Keratinocyte (primary cell): ENCODE measurements around the gene BRSK2. TPM values are rescaled to one million over a fixed set of nuclear protein-coding genes. Genes with fewer than 3 reads are reported as not detected.

Experiments used
- DNase-seq: peaks from one replicate; pipeline ENCODE4 v3.0.0-alpha.2; 2011; ENCODE audit warnings: low read depth, missing footprints, low spot score
- FAIRE-seq: peaks from 2 replicates; lab custom pipeline; 2011; peaks lifted over from hg19 to GRCh38; lab: Jason Lieb, UNC
- H2AFZ ChIP-seq: 2 replicates; pipeline ENCODE4 v1.6.0; 2012; ENCODE audit warnings: low read length, control low read depth, inconsistent platforms; ENCODE audit not compliant: control insufficient read depth
- H3K27ac ChIP-seq: 2 replicates; pipeline ENCODE4 v1.5.1; 2011; ENCODE audit warnings: low read length; ENCODE audit not compliant: control insufficient read depth, insufficient read depth
- H3K27me3 ChIP-seq: 3 replicates; pipeline ENCODE4 v1.6.0; 2011; ENCODE audit warnings: low read length; ENCODE audit not compliant: control insufficient read depth, insufficient read depth; ENCODE audit errors: extremely low read depth
- H3K36me3 ChIP-seq, 2 experiments: 2 replicates in 1 of 2; 3 replicates in 1 of 2; pipeline ENCODE4 v1.5.1; 2011; ENCODE audit warnings: low read length in 2 of 2, mild to moderate bottlenecking in 1 of 2; ENCODE audit not compliant: control insufficient read depth in 2 of 2, insufficient read depth in 2 of 2; ENCODE audit errors: extremely low read depth in 1 of 2
- H3K4me1 ChIP-seq: 3 replicates; pipeline ENCODE4 v1.5.1; 2011; ENCODE audit warnings: low read length; ENCODE audit not compliant: control insufficient read depth, insufficient read depth; ENCODE audit errors: extremely low read depth
- H3K4me2 ChIP-seq: 3 replicates; pipeline ENCODE4 v1.6.0; 2011; ENCODE audit warnings: low read depth, low read length; ENCODE audit not compliant: control insufficient read depth, insufficient read depth; ENCODE audit errors: extremely low read depth
- H3K4me3 ChIP-seq, 3 experiments: fragments of 200-600 bp in 1 of 3; sonication (generic) in 1 of 3; 2 replicates in 2 of 3; 3 replicates in 1 of 3; pipeline ENCODE4 v1.5.1; 2011 to 2016; ENCODE audit warnings: low read length in 3 of 3, mild to moderate bottlenecking in 3 of 3, control low read depth in 2 of 3, inconsistent platforms in 1 of 3, low read depth in 1 of 3, mixed read lengths in 1 of 3, mixed run types in 1 of 3, moderate library complexity in 1 of 3; ENCODE audit not compliant: control insufficient read depth in 2 of 3, insufficient read depth in 2 of 3; ENCODE audit errors: extremely low read depth in 1 of 3
- H3K79me2 ChIP-seq: 2 replicates; pipeline ENCODE4 v1.6.0; 2012; ENCODE audit warnings: low read length; ENCODE audit not compliant: control insufficient read depth, insufficient read depth
- H3K9ac ChIP-seq: 3 replicates; pipeline ENCODE4 v1.6.0; 2011; ENCODE audit warnings: low read length; ENCODE audit not compliant: control insufficient read depth, insufficient read depth; ENCODE audit errors: extremely low read depth
- H3K9me1 ChIP-seq: 3 replicates; pipeline ENCODE4 v1.6.0; 2011; ENCODE audit warnings: low read length; ENCODE audit not compliant: control insufficient read depth, insufficient read depth; ENCODE audit errors: extremely low read depth
- H3K9me3 ChIP-seq: 2 replicates; pipeline ENCODE4 v1.5.1; 2012; ENCODE audit warnings: low read depth, low read length; ENCODE audit not compliant: control insufficient read depth
- H4K20me1 ChIP-seq: 3 replicates; pipeline ENCODE4 v1.6.0; 2011; ENCODE audit warnings: low read length; ENCODE audit not compliant: control insufficient read depth, insufficient read depth; ENCODE audit errors: extremely low read depth
- EZH2 ChIP-seq: IDR thresholded peaks from one replicate; pipeline ENCODE4 v1.6.1; 2012; ENCODE audit warnings: inconsistent platforms, mild to moderate bottlenecking, low read length, moderate library complexity
- dilution Hi-C: fragments of 300-500 bp; cut with MboI; formaldehyde crosslinking; loops from one replicate; pipeline ENCODE4 v1.7.0; 2020; ENCODE audit warnings: low sequenced_read_pairs; ENCODE audit not compliant: extremely low pct_ligation_motif_present
- polyA plus RNA-seq, 5 experiments: library from polyadenylated mRNA; depleted of rRNA in 3 of 5; stranded (reverse) in 3 of 5; stranded (forward) in 1 of 5; unstranded in 1 of 5; fragments of >200 nt; gene quantifications; 1 replicate in 1 of 5; 2 replicates in 3 of 5; 3 replicates in 1 of 5; pipeline versions ENCODE4 v1.2.1 to v1.2.3, GENCODE V29; 2011 to 2012; ENCODE audit warnings: missing spikeins in 2 of 5, low read depth in 1 of 5, low replicate concordance in 1 of 5
- TF ChIP-seq, protein P1 (sequence below), 3 experiments: IDR thresholded peaks in 1 of 3; conservative IDR thresholded peaks in 1 of 3; optimal IDR thresholded peaks in 1 of 3; 2 replicates in 2 of 3; 3 replicates in 1 of 3; pipeline versions ENCODE3 to v1.5.1; 2011; ENCODE audit warnings: low read length in 3 of 3, mild to moderate bottlenecking in 3 of 3, moderate library complexity in 2 of 3, control low read depth in 1 of 3, inconsistent platforms in 1 of 3; ENCODE audit not compliant: insufficient read depth in 2 of 3; ENCODE audit errors: extremely low read depth in 1 of 3

BRSK2 gene
- polyA plus RNA-seq, 1 donor (not counting 4 experiments of a cell fraction or from before 2014, with no cell fraction given), result 0.09 TPM

DNA sequence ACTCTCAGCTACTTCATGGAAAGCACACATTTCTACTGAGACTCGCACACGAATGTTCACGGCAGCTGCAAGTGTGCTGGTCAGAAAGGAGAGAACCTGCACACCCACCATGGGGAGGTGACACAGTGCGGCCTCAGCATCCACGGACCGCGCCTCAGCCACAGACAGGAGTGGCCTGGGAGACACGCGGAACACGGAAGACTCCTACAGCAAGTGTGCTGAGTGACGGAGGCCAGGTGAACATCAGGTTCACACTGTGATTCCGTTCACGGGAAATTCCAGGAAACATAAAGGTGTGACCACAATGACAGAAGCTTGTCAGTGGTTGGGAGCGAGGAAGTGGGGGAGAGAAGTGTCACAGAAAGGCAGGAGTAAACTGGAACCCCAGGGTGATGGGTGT lies 110.2 kb downstream of the BRSK2 start:
- no peaks in the 10 kb centered on the region for H3K27me3 ChIP-seq
- no peak overlapping the region for H3K9ac ChIP-seq
- H3K9me1 ChIP-seq, result peaks cover 3% of the 10 kb centered on the region
- TF ChIP-seq, protein P1, sequence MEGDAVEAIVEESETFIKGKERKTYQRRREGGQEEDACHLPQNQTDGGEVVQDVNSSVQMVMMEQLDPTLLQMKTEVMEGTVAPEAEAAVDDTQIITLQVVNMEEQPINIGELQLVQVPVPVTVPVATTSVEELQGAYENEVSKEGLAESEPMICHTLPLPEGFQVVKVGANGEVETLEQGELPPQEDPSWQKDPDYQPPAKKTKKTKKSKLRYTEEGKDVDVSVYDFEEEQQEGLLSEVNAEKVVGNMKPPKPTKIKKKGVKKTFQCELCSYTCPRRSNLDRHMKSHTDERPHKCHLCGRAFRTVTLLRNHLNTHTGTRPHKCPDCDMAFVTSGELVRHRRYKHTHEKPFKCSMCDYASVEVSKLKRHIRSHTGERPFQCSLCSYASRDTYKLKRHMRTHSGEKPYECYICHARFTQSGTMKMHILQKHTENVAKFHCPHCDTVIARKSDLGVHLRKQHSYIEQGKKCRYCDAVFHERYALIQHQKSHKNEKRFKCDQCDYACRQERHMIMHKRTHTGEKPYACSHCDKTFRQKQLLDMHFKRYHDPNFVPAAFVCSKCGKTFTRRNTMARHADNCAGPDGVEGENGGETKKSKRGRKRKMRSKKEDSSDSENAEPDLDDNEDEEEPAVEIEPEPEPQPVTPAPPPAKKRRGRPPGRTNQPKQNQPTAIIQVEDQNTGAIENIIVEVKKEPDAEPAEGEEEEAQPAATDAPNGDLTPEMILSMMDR (optimal IDR thresholded peaks at IDR 0.05 in 1 of 3, IDR thresholded peaks at IDR 0.05 in 1 of 3, conservative IDR thresholded peaks at IDR 0.05 in 1 of 3; ENCODE audit: extremely low read depth in 1 of 3, insufficient read depth in 2 of 3, low read length in 3 of 3), result no peak
- no peak for TF ChIP-seq EZH2
- peaks cover 3 to 6% of the 10 kb centered on the region in 2 experiments for H3K36me3 ChIP-seq
- DNase-seq (no peak), FAIRE-seq (no peak)
- H3K4me2 ChIP-seq, result no peak overlapping the region
- H3K4me3 ChIP-seq, result no peak overlapping the region
- H3K79me2 ChIP-seq, result peaks cover 90% of the 10 kb centered on the region
- peaks cover 4% of the 10 kb centered on the region for H3K4me1 ChIP-seq
- H3K27ac ChIP-seq, result no peak overlapping the region
- no peak overlapping the region for H2AFZ ChIP-seq
- peaks cover 54% of the 10 kb centered on the region for H4K20me1 ChIP-seq
- dilution Hi-C loops, result no loop called here
- H3K9me3 ChIP-seq, result peaks cover 3% of the 10 kb centered on the region

DNA sequence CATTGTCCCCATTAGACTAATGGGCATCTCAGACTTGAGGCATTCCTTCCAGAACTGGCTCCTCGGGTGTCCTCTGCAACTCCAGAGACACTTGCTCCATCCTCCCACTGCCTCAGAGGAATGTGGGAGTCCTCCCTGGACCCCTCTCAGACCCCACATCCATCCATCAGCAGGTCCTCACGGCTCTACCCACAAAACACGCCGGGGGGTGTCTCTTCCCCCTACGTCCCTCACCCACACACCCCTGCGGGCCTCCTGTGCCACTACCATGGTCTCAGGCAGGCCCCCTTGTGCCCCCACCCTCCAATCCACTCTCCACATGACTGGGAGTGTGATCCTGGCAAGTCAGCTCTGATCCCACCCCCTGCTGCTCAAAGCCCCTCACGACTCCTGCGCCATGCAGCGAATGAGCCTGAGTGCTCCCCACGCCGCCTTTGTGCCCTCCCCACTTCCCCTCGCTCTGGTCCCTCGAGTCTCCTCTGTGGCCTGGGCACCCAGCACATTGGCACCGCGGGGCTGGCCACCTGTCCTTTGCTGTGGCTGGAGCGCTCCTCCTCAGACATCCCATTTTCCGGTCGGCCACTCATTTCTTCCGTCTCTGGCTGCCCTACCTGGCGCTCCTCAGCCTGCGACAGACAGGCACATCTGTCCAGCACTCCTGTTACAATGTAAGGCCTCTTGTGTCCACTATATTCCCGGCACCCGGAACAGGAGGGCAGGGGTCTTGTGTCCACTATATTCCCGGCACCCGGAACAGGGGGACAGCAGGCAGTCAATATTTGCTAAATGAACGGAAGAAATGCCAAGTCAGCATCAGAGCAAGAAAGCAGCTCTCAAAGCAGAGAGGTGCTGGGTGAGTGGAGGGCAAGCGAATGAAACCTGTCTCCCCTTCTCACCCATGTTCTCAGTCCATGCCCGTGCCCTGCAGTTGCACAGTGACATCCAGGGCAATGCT lies 111.0 kb downstream of the BRSK2 start:
- peaks cover 3 to 6% of the 10 kb centered on the region in 2 experiments for H3K36me3 ChIP-seq
- DNase-seq (no peak), FAIRE-seq (no peak)
- H3K79me2 ChIP-seq, result peaks cover 95% of the 10 kb centered on the region
- H2AFZ ChIP-seq, result no peak overlapping the region
- H4K20me1 ChIP-seq, result peaks cover 54% of the 10 kb centered on the region
- TF ChIP-seq EZH2, result no peak
- TF ChIP-seq, protein P1 (optimal IDR thresholded peaks at IDR 0.05 in 1 of 3, IDR thresholded peaks at IDR 0.05 in 1 of 3, conservative IDR thresholded peaks at IDR 0.05 in 1 of 3; ENCODE audit: extremely low read depth in 1 of 3, insufficient read depth in 2 of 3, low read length in 3 of 3), result no peak
- H3K27ac ChIP-seq, result no peak overlapping the region
- dilution Hi-C loops, result no loop called here
- H3K9me3 ChIP-seq, result peaks cover 3% of the 10 kb centered on the region
- no peak overlapping the region for H3K9ac ChIP-seq
- H3K4me1 ChIP-seq, result peaks cover 4% of the 10 kb centered on the region
- H3K4me2 ChIP-seq, result no peak overlapping the region
- peaks cover 3% of the 10 kb centered on the region for H3K9me1 ChIP-seq
- H3K27me3 ChIP-seq, result no peaks in the 10 kb centered on the region
- no peak overlapping the region for H3K4me3 ChIP-seq
